ENCODE measurements around the gene DIS3L.

DNA sequence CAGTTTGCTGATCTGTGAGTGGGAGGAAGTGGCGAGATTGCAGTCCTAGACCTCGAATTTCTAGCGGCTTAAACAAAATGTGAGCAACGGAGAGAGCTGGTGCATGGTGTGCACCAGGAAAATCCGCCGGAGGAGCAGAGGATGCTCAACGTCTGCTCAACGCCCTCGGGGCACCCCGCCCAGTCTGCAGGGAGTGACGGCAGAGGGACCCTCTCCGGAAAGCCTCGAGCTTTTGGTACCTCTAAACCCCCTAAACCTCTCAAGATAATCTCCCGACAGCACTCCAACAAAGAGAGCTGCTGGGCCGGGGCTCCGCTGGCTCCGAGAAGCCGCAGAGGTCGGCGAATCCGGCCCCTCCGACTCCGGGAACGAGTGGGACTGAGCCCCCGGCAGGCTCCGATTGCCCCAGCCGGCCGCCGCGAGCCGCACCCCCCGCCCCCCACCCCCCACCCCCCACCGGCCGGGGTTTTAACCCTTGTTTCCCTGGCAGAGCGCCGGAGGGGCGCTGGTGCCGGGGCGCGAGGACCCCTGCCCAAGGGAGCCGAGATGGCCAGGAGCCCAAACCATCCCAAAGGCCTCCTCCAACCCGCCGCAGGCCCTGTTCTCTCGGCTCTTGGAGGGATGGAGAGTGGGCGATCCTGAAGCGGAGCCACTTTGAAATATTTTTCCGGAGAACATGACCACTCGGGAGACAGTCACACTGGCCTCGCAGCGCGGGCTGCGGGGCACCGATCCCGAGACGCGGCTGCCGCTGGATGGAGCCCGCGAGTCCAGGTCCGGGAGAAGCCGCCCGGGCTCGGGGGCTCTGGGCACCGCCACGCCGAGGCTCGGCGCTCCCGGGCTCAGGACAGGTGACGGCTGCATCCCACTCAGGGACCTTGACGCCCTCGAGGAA, 41.3 kb upstream of the DIS3L start:
- peak; percentile 54 for TF ChIP-seq CTCF (IDR thresholded peaks at IDR 0.05; ENCODE audit: low read length)
- no peak for TF ChIP-seq EZH2 (optimal IDR thresholded peaks at IDR 0.05; ENCODE audit: low read depth, low read length)
- no peak for TF ChIP-seq EZH2phosphoT487 (IDR thresholded peaks at IDR 0.05; ENCODE audit: low read length)
